ENCODE data around the gene NACC1. TPM values are rescaled to one million over a fixed set of nuclear protein-coding genes. Genes with fewer than 3 reads are reported as not detected.

Gene NACC1
- total and polyA plus RNA-seq, 2 of the 13 experiments (the other 11 are each of a cell fraction or from before 2014, with no cell fraction given) = 31.8 to 42.3 TPM

- TF ChIP-seq ZNF580 (CRISPR knock-in tag; IDR thresholded peaks at IDR 0.05; ENCODE audit: borderline replicate concordance, low read depth) (0 out of 2 replicates have a peak, but pooled peaks have one; percentile 60), MAFF (IDR thresholded peaks at IDR 0.05; ENCODE audit: low read depth, low read length) (no peak), RARA (CRISPR knock-in tag; IDR thresholded peaks at IDR 0.05) (no peak), CEBPG (CRISPR knock-in tag; IDR thresholded peaks at IDR 0.05) (no peak), ZNF616 (CRISPR knock-in tag; IDR thresholded peaks at IDR 0.05; ENCODE audit: low read depth) (no peak), KAT2B (IDR thresholded peaks at IDR 0.05; ENCODE audit: borderline replicate concordance, low read depth, low read length) (no peak), ATF6 (CRISPR knock-in tag; conservative IDR thresholded peaks at IDR 0.05) (no peak), IKZF5 (CRISPR knock-in tag; IDR thresholded peaks at IDR 0.05) (no peak), HNRNPK (IDR thresholded peaks at IDR 0.05; ENCODE audit: low read depth, low read length, poor library complexity, severe bottlenecking) (no peak), POGK (CRISPR knock-in tag; conservative IDR thresholded peaks at IDR 0.05) (no peak), ZNF792 (CRISPR knock-in tag; IDR thresholded peaks at IDR 0.05) (0 out of 2 replicates have a peak, but pooled peaks have one; percentile 10), TOE1 (CRISPR knock-in tag; IDR thresholded peaks at IDR 0.05) (no peak), ZNF234 (CRISPR knock-in tag; conservative IDR thresholded peaks at IDR 0.05) (no peak), BRCA1 (CRISPR knock-in tag; IDR thresholded peaks at IDR 0.05) (0 out of 2 replicates have a peak, but pooled peaks have one; percentile 21), HNF1A (IDR thresholded peaks at IDR 0.05; ENCODE audit: low read depth) (no peak), HNF1A (CRISPR knock-in tag; IDR thresholded peaks at IDR 0.05; ENCODE audit: borderline replicate concordance) (no peak), U2AF1 (optimal IDR thresholded peaks at IDR 0.05; ENCODE audit: low read depth, low read length) (no peak), ARID3A (IDR thresholded peaks at IDR 0.05; ENCODE audit: low read depth, low read length) (no peak), ZFX (CRISPR knock-in tag; IDR thresholded peaks at IDR 0.05; ENCODE audit: low read depth) (peak; percentile 26)
Measured at GRCh38 chr19:13117772-13118423, at the start of gene NACC1 (continued).

All from HepG2 (cell line).